ENCODE measurements around the gene FAM240A.

The FAM240A gene

GRCh38 chr3:46651084-46651483 is 38.8 kb downstream of the FAM240A start:
- no peak overlapping the region for H3K4me3 ChIP-seq (ENCODE audit: control insufficient read depth, low read depth, low read length)
- no peak for TF ChIP-seq CTCF (IDR thresholded peaks at IDR 0.05; ENCODE audit: control insufficient read depth, insufficient read depth, low read depth, low read length, missing control alignments)
- no peak for DNase-seq (ENCODE audit: low read depth)

- no peak overlapping the region for H3K4me3 ChIP-seq (ENCODE audit: control insufficient read depth, low read depth, low read length)
- TF ChIP-seq CTCF (IDR thresholded peaks at IDR 0.05; ENCODE audit: control insufficient read depth, insufficient read depth, low read depth, low read length, missing control alignments): no peak
- no peak for DNase-seq (ENCODE audit: low read depth)
These were observed 42.9 kb downstream of the FAM240A start for GRCh38 chr3:46655271-46655670.

- peak; percentile 44 for DNase-seq (ENCODE audit: low read depth)
- TF ChIP-seq CTCF (IDR thresholded peaks at IDR 0.05; ENCODE audit: control insufficient read depth, insufficient read depth, low read depth, low read length, missing control alignments): no peak
- H3K4me3 ChIP-seq (ENCODE audit: control insufficient read depth, low read depth, low read length): no peak overlapping the region
These were observed 44.6 kb downstream of the FAM240A start for GRCh38 chr3:46656778-46657556.

GRCh38 chr3:46659285-46659684 is 47.0 kb downstream of the FAM240A start:
- no peak overlapping the region for H3K4me3 ChIP-seq (ENCODE audit: control insufficient read depth, low read depth, low read length)
- DNase-seq (ENCODE audit: low read depth): no peak
- TF ChIP-seq CTCF (IDR thresholded peaks at IDR 0.05; ENCODE audit: control insufficient read depth, insufficient read depth, low read depth, low read length, missing control alignments): no peak

GRCh38 chr3:46660003-46660402 is 47.7 kb downstream of the FAM240A start:
- no peak for TF ChIP-seq CTCF (IDR thresholded peaks at IDR 0.05; ENCODE audit: control insufficient read depth, insufficient read depth, low read depth, low read length, missing control alignments)
- H3K4me3 ChIP-seq (ENCODE audit: control insufficient read depth, low read depth, low read length): no peak overlapping the region
- DNase-seq (ENCODE audit: low read depth): no peak

- no peak overlapping the region for H3K4me3 ChIP-seq (ENCODE audit: control insufficient read depth, low read depth, low read length)
- DNase-seq (ENCODE audit: low read depth): no peak
- no peak for TF ChIP-seq CTCF (IDR thresholded peaks at IDR 0.05; ENCODE audit: control insufficient read depth, insufficient read depth, low read depth, low read length, missing control alignments)
These were observed 48.5 kb downstream of the FAM240A start for GRCh38 chr3:46660543-46661523.
